ENCODE data around the gene AATF.

AATF gene, protein sequence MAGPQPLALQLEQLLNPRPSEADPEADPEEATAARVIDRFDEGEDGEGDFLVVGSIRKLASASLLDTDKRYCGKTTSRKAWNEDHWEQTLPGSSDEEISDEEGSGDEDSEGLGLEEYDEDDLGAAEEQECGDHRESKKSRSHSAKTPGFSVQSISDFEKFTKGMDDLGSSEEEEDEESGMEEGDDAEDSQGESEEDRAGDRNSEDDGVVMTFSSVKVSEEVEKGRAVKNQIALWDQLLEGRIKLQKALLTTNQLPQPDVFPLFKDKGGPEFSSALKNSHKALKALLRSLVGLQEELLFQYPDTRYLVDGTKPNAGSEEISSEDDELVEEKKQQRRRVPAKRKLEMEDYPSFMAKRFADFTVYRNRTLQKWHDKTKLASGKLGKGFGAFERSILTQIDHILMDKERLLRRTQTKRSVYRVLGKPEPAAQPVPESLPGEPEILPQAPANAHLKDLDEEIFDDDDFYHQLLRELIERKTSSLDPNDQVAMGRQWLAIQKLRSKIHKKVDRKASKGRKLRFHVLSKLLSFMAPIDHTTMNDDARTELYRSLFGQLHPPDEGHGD

DNA sequence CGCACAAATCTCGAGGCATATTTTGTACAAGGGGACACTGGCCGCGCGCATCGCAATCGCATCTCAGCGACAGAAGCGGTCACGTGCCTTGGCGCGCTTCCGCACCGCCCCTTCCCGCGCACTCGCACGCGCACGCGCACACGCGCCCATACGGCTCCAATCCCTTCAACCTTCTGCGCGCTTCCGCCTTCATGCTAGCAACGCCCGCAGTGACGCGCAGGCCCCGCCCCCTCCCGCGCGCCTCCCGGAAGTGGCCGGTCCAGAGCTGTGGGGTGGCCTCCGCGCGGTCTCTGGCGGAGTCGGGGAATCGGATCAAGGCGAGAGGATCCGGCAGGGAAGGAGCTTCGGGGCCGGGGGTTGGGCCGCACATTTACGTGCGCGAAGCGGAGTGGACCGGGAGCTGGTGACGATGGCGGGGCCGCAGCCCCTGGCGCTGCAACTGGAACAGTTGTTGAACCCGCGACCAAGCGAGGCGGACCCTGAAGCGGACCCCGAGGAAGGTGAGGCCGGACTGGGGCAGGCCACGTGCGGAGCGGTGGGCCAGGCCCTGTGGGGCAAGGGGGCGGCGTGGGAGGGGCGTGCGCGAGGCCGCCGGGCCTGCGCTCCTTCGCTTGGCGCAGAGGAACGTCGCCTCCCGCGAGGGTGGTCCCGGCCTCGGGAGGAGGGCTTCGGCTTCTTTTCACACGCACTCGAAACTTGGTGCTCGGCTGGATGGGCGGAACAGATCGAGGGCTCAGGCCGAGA lies at the start of gene AATF:
TSS of gene AATF (plus strand) at position 238 of the 744 bp plus-strand sequence. CDS start at position 410, 172 bp downstream.
- in situ Hi-C loops (cut with MboI; ENCODE audit: low pct_unique_long_range_greater_than_20kb, low sequenced_read_pairs, unreplicated experiment), result no loop called here
- peak; percentile 99 for DNase-seq (ENCODE audit: low spot score)
- TF ChIP-seq, protein P1, sequence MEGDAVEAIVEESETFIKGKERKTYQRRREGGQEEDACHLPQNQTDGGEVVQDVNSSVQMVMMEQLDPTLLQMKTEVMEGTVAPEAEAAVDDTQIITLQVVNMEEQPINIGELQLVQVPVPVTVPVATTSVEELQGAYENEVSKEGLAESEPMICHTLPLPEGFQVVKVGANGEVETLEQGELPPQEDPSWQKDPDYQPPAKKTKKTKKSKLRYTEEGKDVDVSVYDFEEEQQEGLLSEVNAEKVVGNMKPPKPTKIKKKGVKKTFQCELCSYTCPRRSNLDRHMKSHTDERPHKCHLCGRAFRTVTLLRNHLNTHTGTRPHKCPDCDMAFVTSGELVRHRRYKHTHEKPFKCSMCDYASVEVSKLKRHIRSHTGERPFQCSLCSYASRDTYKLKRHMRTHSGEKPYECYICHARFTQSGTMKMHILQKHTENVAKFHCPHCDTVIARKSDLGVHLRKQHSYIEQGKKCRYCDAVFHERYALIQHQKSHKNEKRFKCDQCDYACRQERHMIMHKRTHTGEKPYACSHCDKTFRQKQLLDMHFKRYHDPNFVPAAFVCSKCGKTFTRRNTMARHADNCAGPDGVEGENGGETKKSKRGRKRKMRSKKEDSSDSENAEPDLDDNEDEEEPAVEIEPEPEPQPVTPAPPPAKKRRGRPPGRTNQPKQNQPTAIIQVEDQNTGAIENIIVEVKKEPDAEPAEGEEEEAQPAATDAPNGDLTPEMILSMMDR (IDR thresholded peaks at IDR 0.05; ENCODE audit: extremely low read depth, insufficient read depth, missing control alignments), result no peak

DNA sequence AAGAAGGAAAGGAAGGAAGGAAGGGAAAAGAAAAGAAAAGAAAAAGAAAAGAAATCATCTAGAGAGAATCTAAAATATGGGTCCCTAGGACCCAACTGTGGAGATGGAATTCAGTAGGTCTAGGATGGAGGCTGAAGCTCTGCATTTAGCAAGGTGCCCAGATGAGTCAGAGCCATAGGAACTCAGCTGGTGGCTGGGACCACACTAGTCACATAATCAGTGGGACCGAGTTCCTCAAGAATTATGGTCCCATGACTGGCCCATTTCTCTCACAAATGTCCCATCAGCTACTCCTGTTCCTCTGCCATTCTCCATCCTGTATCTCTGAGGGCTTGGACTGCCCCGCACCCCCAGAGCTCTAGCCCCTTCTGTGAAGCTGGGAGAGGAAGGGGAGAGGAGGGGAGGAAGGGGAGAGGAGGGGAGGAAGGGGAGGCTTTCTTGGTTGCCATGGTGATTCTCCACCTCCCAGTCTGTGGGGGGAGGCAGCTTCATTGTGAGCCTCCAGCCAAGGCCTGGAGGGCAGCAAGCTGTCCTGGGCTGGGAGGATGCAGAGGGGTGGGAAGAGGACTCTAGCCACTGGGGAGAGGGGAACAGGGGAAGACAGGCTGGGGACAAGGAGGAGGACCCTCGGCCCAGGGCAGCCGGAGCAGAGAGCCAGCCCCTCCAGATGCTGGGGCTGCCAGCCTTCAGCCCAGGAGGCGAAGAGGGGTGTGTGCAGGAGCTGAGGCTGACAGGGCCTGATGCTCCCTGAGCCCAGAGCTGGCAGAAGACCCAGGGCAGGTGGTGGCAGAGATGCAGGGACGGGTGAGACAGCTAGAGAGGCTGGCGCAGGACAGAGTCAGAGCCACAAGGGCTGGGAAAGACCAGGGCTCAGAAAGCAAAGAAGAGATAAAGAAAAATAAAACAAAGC lies 49.2 kb upstream of the AATF start:
- in situ Hi-C loops (cut with MboI; ENCODE audit: low pct_unique_long_range_greater_than_20kb, low sequenced_read_pairs, unreplicated experiment), result no loop called here
- DNase-seq (ENCODE audit: low spot score), result no peak
- TF ChIP-seq, protein P1 (IDR thresholded peaks at IDR 0.05; ENCODE audit: extremely low read depth, insufficient read depth, missing control alignments), result no peak

DNA sequence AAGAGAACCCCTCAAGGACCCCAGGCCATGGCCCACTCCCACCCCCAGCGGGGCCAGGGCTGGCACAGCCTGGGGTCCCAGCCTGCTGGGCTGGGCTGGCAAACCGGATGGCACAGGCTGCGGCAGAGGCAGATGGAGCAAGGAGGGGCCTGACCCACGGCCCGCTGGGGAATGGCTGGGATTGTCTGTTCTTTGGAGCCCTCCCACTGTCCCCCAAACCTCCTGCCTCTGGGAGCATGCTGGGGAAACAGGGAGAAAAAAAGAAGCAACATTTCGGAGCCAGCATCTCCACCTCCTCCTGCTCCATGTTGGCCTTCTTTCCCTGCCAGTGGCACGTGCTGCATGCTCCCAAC lies 48.6 kb upstream of the AATF start:
- TF ChIP-seq, protein P1 (IDR thresholded peaks at IDR 0.05; ENCODE audit: extremely low read depth, insufficient read depth, missing control alignments), result no peak
- in situ Hi-C loops (cut with MboI; ENCODE audit: low pct_unique_long_range_greater_than_20kb, low sequenced_read_pairs, unreplicated experiment), result no loop called here
- no peak for DNase-seq (ENCODE audit: low spot score)

DNA sequence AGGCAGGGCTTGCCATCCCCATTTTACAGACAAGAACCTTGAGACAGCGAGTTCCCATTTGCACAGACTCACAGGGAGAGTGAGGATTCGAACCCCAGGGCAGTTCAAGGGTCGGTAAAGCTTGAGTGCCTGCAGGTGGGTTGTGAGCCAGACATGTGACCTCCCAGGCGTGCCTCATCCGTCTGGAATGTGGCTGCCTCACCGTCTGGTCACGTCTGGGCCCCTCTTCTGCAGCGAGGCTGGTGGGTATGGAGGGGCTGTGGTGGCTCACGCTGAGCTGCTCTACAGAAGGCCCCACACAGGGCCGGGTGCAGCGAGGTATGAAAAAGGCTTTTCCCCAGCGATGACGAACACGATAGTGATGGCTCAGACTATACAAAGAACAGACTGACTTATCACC lies 47.2 kb upstream of the AATF start:
- no peak for DNase-seq (ENCODE audit: low spot score)
- TF ChIP-seq, protein P1 (IDR thresholded peaks at IDR 0.05; ENCODE audit: extremely low read depth, insufficient read depth, missing control alignments), result no peak
- in situ Hi-C loops (cut with MboI; ENCODE audit: low pct_unique_long_range_greater_than_20kb, low sequenced_read_pairs, unreplicated experiment), result no loop called here

DNA sequence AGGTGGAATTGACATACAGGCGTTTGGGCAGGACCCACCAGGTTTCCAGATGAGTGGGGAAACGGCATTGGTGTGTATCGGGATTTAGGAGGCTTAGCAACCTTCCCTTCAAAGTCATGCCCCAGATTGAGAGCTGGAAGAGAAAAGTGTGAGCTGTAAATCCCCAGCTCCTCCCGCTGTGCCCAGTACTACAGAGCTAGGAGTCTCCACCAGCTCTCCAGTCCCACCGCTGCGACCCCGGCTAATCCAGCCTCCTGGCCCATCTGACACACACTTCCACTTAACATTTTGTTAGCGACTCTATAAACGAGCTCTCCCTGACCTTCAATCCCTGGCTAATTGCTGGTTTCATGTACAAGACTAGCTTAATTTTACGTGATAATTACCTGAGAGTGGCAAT lies 41.3 kb upstream of the AATF start:
- in situ Hi-C loops (cut with MboI; ENCODE audit: low pct_unique_long_range_greater_than_20kb, low sequenced_read_pairs, unreplicated experiment), result no loop called here
- TF ChIP-seq, protein P1 (IDR thresholded peaks at IDR 0.05; ENCODE audit: extremely low read depth, insufficient read depth, missing control alignments), result no peak
- no peak for DNase-seq (ENCODE audit: low spot score)

DNA sequence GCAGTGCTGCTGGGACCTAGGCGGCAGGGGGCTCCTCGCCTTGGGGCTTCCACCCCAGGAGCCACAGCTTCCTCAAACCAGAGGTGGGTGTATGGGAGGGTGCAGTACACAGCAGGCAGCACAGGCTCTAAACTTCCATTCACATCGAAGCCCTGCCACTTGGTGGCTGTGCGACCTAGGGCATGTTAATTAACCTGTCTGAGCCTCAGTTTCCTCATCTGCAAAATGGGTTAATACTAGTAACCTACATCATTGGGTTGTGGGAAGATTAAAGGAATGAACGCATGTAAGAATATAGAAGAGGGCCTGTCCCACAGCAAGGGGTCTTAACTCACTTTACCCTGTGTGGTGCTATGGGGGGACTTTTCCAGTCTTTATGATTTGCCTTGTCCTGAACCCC lies 38.2 kb upstream of the AATF start:
- TF ChIP-seq, protein P1 (IDR thresholded peaks at IDR 0.05; ENCODE audit: extremely low read depth, insufficient read depth, missing control alignments), result no peak
- in situ Hi-C loops (cut with MboI; ENCODE audit: low pct_unique_long_range_greater_than_20kb, low sequenced_read_pairs, unreplicated experiment), result no loop called here
- no peak for DNase-seq (ENCODE audit: low spot score)

Measured in GM13977 (cell line).